Stimulated activated CD4-positive, alpha-beta T cell treated with anti-CD3 and anti-CD28 coated beads, TNF-alpha, amount 100 ng/mL, for 1 hour (primary cell): ENCODE measurements around the gene FFAR2.
A peak's percentile ranks its signal among the peaks of the same experiment; 100 is the strongest.
"Not testable (repeated sequence)": the region's sequence is repeated elsewhere in the genome, so short reads cannot be mapped to it uniquely, and the experiment has no call there.

Experiments
- DNase-seq, 3 donors: peaks; one replicate each; pipeline ENCODE4 v3.0.0-alpha.2; 2020; ENCODE audit warnings: low read depth in 3 of 3, low spot score in 1 of 3

Gene FFAR2

DNA sequence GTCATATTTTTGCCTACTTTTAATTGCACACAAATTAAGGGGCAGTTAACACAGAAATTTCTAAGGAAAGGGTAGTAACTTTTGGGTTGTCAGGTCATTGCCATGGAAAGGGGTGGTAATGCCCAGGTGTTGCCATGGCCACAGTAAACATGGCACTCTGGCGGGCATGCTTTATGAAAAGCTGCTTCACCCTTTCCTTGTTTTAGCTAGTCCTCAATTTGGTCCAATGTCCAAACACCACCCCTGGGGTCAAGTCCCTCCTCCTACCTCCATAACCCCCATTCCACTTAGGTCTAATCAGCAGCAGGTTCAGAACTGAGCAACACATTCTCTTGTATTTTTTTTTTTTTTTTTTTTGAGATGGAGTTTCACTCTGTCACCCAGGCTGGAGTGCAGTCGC lies 6.6 kb downstream of the FFAR2 start:
- DNase-seq = no peak

- no peak for DNase-seq
Measured at GRCh38 chr19:35455616-35456201, 7.7 kb downstream of the FFAR2 start.

- no peak for DNase-seq
Measured at GRCh38 chr19:35457173-35457572, 9.1 kb downstream of the FFAR2 start.

GRCh38 chr19:35458192-35458591 lies 10.1 kb downstream of the FFAR2 start:
- no peak for DNase-seq

GRCh38 chr19:35458731-35459391 lies 10.8 kb downstream of the FFAR2 start:
- DNase-seq = no peak

GRCh38 chr19:35459414-35460082 lies 11.5 kb downstream of the FFAR2 start:
- DNase-seq = no peak

DNA sequence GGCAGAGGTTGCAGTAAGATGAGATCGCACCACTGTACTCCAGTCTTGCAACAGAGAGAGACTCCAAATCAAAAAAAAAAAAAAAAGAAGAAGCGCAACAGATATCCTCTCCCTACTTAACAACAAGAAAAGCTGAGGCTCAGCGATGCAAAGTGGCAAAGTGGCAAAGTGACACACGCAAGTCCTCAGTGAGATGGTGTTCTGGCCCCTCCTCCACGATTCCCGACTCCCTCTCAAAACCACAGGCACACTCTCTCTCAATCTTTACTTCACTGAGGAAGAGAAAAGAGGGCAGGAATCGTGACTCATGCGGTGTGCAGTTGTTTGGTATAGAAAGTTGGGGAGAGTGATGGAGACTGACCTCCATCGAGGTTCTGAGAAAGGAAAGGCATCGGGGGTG lies 12.6 kb downstream of the FFAR2 start:
- no peak for DNase-seq

DNA sequence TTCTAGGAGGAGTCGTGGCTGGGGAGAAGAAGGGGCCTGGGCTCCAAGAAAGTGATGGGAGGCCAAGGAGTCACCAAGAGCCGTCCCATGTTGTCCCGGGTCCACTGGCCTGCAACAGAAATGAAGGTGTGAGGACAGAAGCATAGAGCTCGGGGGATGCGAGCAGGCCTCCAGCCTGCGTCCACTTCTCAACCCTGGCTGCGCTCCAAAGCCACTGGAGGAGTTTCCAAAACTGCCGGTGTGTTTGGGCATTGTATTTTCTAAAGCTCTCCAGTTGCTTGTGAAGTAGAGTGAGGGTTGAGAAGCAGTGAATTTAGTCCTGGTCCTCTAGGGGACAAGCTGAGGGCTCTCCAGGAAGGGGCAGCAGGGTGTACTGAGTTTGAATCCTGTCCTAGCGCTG lies 13.0 kb downstream of the FFAR2 start:
- no peak for DNase-seq

- DNase-seq = not testable (repeated sequence)
Measured at GRCh38 chr19:35461788-35462187, 13.7 kb downstream of the FFAR2 start.

GRCh38 chr19:35462476-35462953 lies 14.5 kb downstream of the FFAR2 start:
- peak in 2 of 3 donors; percentile 23 for DNase-seq

GRCh38 chr19:35462956-35463355 lies 14.9 kb downstream of the FFAR2 start:
- DNase-seq = not testable (repeated sequence)

DNA sequence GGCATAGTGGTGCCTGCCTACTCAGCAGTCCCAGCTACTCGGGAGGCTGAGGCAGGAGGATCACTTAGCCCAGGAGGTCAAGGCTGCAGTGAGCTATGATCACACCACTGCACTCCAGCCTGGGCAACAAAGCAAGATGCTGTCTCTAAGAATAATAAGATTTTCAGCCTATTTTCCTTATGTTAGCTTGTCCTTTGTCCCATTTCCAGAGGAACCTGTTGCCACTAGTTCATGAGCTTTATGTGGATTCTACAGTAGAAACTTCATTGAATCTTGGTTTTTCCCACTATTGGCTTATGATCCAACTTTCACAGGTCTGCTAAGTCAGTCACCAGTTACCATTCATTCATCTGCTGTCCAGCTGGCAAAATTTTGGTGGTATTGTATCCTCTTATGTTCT lies 18.2 kb downstream of the FFAR2 start:
- no peak for DNase-seq

- DNase-seq = peak; percentile 23 to 31 (median 27)
Measured at GRCh38 chr19:35468637-35469036, 20.6 kb downstream of the FFAR2 start.

GRCh38 chr19:35470128-35470527 lies 22.1 kb downstream of the FFAR2 start:
- no peak for DNase-seq

DNA sequence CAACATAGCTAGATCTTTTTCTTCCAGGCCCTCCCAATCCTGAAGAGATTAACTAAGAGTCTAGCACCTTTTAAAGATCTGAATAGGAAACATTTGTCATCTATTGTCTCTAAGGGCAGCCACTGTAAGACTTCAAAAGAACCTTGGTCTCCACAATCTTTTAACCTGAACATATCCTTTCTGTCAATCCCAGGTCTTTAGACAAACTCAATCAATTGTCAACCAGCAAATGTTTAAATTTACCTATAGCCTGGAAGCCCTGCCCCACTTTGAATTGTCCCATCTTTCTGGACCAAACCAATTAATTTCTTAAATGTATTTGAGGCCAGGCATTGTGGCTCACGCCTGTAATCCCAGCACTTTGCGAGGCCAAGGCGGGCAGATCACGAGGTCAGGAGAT lies 23.0 kb downstream of the FFAR2 start:
- not testable (repeated sequence) for DNase-seq

DNA sequence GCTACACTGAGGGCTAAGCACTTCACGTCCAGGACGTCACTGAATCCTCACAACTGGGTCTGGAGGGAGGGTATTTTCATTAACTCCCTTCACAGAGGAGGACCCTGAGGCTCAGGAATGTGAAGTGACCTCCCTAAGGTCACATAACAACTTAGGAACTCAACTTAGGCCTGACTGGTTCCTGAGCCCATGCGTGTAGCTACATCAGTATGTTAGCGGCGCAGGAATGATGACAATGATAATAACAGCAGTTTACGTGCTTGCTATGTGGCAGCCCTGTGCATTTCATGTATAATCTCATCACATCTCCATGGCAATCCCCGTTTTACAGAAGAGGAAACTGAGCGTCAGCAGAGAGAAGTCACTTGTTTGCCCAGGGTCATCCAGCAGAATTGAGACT lies 23.9 kb downstream of the FFAR2 start:
- no peak for DNase-seq

DNA sequence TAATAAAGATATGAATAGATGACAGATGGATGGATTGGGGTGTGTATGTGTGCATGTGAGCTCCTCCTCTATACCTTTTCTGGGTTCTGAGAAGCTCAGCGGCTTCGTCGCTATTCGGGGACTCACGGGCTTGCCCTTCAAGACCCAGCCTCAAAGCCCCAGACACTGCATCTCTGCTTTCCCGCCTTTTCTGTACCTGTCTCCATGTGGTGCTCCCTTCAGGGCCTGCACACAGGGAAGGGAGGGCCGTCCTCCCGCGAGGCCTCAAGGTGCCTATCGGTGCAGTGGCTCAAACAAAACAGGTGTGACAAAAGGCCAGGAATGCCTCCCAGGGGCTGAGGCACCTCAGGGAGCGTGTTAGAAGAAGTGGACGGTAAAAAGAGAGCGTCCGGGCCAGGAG lies 26.0 kb downstream of the FFAR2 start:
- no peak for DNase-seq

DNA sequence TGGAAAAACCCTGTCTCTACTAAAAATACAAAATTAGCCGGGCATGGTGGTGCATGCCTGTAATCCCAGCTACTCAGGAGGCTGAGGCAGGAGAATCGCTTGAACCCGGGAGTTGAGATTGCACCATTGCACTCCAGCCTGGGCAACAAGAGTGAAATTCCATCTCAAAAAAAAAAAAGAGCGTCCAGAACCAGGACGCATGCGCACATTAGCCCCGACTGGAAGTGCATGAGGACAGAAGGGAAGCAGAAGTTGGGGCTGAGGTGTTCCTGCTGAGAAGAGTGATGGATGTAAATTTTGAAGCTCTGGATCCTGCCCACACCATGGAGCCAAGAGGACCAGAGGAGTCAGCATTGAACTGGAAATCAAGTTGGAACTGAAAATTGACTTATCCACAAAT lies 26.5 kb downstream of the FFAR2 start:
- DNase-seq = not testable (repeated sequence)

GRCh38 chr19:35476149-35476548 lies 28.1 kb downstream of the FFAR2 start:
- no peak for DNase-seq

DNA sequence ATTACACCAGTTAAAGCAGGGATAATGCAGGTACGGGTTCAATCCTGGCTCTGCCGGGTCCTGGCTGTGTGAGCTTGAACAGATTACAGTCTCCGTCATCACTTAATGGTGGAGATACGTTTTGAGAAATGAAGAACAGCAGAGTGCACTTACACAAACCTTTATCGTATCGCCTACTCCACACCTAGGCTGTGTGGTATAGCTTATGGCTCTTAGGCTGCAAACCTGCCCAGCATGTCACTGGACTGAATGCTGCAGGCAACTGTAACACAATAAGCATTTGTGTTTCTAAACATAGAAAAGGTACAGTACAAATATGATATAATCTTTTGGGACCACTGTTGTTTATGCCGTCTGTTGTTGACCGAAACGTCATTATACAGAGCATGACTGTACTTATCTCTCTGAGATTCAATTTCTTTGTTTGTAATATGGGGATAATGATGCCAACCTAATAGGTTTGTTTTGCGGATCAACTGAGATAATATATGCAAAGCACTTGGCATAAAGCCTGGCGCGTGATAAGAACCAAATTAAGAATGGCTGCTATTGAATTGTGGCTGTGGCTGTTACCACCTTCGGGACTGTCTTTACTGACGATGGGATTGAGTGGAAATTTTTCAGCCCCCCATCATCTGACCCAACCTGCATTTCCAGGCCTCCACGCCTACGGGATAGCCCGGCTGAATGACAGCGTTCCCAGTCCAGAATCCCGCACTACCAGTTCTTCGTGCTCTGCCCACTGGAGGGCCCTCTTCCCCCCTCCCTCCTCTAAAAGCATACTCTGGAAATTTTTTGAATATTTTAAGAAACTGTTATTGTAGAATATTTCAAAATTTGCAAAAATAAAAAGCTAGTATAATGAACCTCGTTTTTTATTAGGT lies 31.0 kb downstream of the FFAR2 start:
- DNase-seq = no peak

GRCh38 chr19:35483089-35483488 lies 35.0 kb downstream of the FFAR2 start:
- DNase-seq = no peak
